ENCODE measurements around the gene BUD13.

DNA sequence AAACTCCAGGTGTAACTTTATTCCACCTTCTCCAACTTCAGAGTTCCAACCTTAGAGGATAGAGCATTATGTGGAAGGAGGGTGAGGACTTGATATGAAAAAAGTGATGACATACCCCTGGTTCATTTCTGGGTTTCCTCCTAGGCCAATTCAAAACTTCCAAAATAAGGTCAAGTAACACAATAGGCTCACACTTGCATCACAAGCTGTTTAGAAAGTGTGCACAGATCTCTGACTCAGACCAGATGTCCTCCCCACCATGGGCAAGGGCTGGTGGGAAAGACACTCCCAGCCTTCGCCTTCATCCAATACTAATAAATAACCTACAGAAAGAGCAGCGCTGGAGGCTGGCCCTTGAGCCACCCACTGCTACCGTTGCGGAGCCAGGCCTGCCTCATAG is 5.8 kb upstream of the BUD13 start:
- TF ChIP-seq, protein P1, sequence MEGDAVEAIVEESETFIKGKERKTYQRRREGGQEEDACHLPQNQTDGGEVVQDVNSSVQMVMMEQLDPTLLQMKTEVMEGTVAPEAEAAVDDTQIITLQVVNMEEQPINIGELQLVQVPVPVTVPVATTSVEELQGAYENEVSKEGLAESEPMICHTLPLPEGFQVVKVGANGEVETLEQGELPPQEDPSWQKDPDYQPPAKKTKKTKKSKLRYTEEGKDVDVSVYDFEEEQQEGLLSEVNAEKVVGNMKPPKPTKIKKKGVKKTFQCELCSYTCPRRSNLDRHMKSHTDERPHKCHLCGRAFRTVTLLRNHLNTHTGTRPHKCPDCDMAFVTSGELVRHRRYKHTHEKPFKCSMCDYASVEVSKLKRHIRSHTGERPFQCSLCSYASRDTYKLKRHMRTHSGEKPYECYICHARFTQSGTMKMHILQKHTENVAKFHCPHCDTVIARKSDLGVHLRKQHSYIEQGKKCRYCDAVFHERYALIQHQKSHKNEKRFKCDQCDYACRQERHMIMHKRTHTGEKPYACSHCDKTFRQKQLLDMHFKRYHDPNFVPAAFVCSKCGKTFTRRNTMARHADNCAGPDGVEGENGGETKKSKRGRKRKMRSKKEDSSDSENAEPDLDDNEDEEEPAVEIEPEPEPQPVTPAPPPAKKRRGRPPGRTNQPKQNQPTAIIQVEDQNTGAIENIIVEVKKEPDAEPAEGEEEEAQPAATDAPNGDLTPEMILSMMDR (IDR thresholded peaks at IDR 0.05): no peak
- no peak for TF ChIP-seq POLR2A (IDR thresholded peaks at IDR 0.05)

All from body of pancreas (tissue), 4 donors.